ENCODE data around the gene MAP6.

MAP6 gene

DNA sequence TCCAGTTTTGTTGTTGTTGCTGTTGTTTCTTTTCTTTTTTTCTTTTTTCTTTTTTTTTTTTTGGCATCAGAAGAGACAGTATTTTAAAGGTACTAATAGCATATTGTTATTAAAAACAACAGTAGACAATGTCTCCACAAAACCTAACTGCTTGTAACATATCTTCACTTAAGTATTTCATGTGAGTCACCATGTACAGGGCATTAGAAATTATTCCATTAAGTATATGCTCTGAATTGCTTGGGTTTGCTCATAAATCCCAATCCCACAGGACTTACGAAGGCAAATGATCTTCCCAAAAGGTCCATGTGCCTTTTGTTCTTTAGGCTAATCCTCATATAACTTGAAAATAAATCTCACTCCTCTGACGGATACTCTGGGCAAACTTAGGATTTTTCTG is 35.9 kb downstream of the MAP6 start:
- TF ChIP-seq CSDC2 (CRISPR knock-in tag; IDR thresholded peaks at IDR 0.05), result no peak
- TF ChIP-seq ISL1 (CRISPR knock-in tag; IDR thresholded peaks at IDR 0.05), result 0 out of 2 replicates have a peak, but pooled peaks have one; percentile 14
- peak; percentile 51 for ATAC-seq

DNA sequence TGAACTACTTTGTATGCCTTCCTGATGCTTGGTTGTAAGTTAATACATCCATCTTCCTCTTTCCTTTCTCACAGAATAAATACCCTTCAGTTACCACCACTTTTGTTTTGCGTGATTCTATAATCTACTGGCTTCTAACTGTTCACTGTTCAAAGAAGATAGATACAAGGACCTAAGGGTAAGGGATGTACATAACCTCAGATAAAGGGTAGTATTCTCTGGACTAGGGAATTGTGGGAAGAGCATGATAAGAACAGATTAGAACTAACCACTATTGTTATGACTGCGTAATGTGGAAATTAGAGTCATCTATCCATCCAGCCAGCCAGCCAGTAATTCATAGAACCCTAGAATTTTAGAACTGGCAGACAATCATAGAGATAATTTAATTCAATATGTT is 36.4 kb downstream of the MAP6 start:
- no peak for TF ChIP-seq ZNF8 (CRISPR knock-in tag; IDR thresholded peaks at IDR 0.05)
- TF ChIP-seq ARNTL (CRISPR knock-in tag; IDR thresholded peaks at IDR 0.05; ENCODE audit: borderline replicate concordance, low read depth), result no peak
- no peak for TF ChIP-seq ZNF70 (CRISPR knock-in tag; IDR thresholded peaks at IDR 0.05)
- TF ChIP-seq, protein P1, sequence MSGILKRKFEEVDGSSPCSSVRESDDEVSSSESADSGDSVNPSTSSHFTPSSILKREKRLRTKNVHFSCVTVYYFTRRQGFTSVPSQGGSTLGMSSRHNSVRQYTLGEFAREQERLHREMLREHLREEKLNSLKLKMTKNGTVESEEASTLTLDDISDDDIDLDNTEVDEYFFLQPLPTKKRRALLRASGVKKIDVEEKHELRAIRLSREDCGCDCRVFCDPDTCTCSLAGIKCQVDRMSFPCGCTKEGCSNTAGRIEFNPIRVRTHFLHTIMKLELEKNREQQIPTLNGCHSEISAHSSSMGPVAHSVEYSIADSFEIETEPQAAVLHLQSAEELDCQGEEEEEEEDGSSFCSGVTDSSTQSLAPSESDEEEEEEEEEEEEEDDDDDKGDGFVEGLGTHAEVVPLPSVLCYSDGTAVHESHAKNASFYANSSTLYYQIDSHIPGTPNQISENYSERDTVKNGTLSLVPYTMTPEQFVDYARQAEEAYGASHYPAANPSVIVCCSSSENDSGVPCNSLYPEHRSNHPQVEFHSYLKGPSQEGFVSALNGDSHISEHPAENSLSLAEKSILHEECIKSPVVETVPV (CRISPR knock-in tag; IDR thresholded peaks at IDR 0.05), result no peak
- no peak for TF ChIP-seq ZFP3 (CRISPR knock-in tag; IDR thresholded peaks at IDR 0.05)
- no peak for TF ChIP-seq RARB (CRISPR knock-in tag; IDR thresholded peaks at IDR 0.05)
- TF ChIP-seq, protein P2, sequence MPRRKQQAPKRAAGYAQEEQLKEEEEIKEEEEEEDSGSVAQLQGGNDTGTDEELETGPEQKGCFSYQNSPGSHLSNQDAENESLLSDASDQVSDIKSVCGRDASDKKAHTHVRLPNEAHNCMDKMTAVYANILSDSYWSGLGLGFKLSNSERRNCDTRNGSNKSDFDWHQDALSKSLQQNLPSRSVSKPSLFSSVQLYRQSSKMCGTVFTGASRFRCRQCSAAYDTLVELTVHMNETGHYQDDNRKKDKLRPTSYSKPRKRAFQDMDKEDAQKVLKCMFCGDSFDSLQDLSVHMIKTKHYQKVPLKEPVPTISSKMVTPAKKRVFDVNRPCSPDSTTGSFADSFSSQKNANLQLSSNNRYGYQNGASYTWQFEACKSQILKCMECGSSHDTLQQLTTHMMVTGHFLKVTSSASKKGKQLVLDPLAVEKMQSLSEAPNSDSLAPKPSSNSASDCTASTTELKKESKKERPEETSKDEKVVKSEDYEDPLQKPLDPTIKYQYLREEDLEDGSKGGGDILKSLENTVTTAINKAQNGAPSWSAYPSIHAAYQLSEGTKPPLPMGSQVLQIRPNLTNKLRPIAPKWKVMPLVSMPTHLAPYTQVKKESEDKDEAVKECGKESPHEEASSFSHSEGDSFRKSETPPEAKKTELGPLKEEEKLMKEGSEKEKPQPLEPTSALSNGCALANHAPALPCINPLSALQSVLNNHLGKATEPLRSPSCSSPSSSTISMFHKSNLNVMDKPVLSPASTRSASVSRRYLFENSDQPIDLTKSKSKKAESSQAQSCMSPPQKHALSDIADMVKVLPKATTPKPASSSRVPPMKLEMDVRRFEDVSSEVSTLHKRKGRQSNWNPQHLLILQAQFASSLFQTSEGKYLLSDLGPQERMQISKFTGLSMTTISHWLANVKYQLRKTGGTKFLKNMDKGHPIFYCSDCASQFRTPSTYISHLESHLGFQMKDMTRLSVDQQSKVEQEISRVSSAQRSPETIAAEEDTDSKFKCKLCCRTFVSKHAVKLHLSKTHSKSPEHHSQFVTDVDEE (CRISPR knock-in tag; IDR thresholded peaks at IDR 0.05), result no peak
- no peak for TF ChIP-seq ZC3H10 (CRISPR knock-in tag; IDR thresholded peaks at IDR 0.05)
- no peak for TF ChIP-seq GLIS3 (CRISPR knock-in tag; IDR thresholded peaks at IDR 0.05)
- no peak for ATAC-seq

DNA sequence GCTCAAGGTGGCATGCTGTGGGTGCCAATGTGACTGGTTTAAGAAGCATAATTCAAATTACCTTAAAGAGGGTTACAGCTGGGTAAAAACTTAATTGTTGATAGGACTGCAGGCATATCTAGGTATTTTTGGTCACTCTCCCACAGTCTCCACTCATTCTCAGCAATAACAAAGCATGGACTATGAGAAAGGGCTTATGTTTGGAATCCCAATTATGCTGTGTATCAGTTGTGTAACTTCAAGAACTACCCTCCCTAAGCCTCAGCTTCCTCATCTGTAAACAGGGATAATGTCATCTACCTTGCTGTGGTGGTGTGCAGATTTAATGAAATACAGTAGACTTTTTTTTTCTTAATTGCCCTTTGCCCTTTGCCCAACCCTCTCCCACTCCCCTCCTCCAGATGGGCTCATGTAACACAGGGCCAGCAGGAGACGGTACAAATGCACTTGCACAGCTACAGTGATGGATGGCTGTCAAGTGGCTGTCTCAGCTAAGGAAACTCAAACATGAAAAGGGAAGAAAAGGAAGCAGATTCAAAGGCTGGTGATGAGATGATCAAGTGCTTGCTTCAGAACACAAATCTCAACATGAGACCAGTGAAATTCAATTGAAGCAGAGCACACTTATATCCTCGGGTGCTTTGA is 37.6 kb downstream of the MAP6 start:
- ATAC-seq, result no peak
- TF ChIP-seq, protein P2 (CRISPR knock-in tag; IDR thresholded peaks at IDR 0.05), result no peak
- no peak for TF ChIP-seq ZFP30 (CRISPR knock-in tag; IDR thresholded peaks at IDR 0.05)

DNA sequence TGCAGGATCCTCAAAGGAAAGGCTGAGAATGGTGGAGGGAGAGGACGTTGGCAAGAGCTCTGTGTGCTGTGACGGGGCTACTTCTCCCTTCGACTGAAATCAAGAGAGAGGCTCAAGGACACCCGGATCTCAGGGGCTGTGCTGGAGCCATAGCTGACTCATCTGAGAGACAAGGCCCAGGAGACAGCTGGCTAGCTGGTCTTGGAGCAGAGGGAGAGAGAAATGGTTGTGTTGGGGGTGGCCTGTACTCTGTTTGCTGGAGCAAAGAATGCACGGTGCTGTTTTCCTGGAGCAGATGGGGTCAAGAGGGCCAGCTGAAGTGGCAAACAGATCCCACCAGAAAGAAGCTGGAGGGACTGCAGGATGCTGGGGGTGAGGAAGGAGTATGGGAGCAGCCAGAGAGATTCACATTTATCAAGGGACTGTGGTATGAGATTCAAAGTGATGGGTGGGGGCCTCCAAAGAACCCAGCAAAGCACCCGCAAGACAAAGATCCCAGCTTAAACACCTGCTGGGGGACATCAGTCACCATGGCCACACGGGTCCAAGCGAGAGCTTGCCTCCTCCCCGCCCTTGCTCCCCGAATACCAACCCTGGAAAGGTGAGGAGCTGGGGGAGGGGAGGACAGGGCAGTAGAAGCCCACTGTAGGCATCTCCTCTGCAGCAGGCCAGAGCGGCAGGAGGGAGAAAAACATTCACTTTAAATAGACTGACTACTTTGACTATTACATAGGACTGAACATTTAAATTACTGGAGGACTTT is 40.8 kb downstream of the MAP6 start:
- peak; percentile 68 for ATAC-seq
- TF ChIP-seq ZC3H10 (CRISPR knock-in tag; IDR thresholded peaks at IDR 0.05) (no peak), ZFP30 (CRISPR knock-in tag; IDR thresholded peaks at IDR 0.05) (no peak), CSDC2 (CRISPR knock-in tag; IDR thresholded peaks at IDR 0.05) (no peak), ARNTL (CRISPR knock-in tag; IDR thresholded peaks at IDR 0.05; ENCODE audit: borderline replicate concordance, low read depth) (no peak), BACH2 (CRISPR knock-in tag; IDR thresholded peaks at IDR 0.05; ENCODE audit: borderline replicate concordance) (no peak), TOX (CRISPR knock-in tag; IDR thresholded peaks at IDR 0.05; ENCODE audit: borderline replicate concordance) (no peak), ZNF565 (CRISPR knock-in tag; conservative IDR thresholded peaks at IDR 0.05; ENCODE audit: low read depth) (no peak), ESRRG (CRISPR knock-in tag; IDR thresholded peaks at IDR 0.05) (no peak), ZNF70 (CRISPR knock-in tag; IDR thresholded peaks at IDR 0.05) (no peak), ISL1 (CRISPR knock-in tag; IDR thresholded peaks at IDR 0.05) (no peak), ZNF8 (CRISPR knock-in tag; IDR thresholded peaks at IDR 0.05) (no peak), PPARA (CRISPR knock-in tag; IDR thresholded peaks at IDR 0.05; ENCODE audit: borderline replicate concordance) (no peak), SNAI2 (CRISPR knock-in tag; IDR thresholded peaks at IDR 0.05) (no peak)
- TF ChIP-seq, protein P2 (CRISPR knock-in tag; IDR thresholded peaks at IDR 0.05), result no peak
- TF ChIP-seq, protein P3, sequence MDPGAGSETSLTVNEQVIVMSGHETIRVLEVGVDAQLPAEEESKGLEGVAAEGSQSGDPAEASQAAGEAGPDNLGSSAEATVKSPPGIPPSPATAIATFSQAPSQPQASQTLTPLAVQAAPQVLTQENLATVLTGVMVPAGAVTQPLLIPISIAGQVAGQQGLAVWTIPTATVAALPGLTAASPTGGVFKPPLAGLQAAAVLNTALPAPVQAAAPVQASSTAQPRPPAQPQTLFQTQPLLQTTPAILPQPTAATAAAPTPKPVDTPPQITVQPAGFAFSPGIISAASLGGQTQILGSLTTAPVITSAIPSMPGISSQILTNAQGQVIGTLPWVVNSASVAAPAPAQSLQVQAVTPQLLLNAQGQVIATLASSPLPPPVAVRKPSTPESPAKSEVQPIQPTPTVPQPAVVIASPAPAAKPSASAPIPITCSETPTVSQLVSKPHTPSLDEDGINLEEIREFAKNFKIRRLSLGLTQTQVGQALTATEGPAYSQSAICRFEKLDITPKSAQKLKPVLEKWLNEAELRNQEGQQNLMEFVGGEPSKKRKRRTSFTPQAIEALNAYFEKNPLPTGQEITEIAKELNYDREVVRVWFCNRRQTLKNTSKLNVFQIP (CRISPR knock-in tag; IDR thresholded peaks at IDR 0.05; ENCODE audit: borderline replicate concordance, low read depth), result no peak
- TF ChIP-seq, protein P4, sequence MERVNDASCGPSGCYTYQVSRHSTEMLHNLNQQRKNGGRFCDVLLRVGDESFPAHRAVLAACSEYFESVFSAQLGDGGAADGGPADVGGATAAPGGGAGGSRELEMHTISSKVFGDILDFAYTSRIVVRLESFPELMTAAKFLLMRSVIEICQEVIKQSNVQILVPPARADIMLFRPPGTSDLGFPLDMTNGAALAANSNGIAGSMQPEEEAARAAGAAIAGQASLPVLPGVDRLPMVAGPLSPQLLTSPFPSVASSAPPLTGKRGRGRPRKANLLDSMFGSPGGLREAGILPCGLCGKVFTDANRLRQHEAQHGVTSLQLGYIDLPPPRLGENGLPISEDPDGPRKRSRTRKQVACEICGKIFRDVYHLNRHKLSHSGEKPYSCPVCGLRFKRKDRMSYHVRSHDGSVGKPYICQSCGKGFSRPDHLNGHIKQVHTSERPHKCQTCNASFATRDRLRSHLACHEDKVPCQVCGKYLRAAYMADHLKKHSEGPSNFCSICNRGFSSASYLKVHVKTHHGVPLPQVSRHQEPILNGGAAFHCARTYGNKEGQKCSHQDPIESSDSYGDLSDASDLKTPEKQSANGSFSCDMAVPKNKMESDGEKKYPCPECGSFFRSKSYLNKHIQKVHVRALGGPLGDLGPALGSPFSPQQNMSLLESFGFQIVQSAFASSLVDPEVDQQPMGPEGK (CRISPR knock-in tag; IDR thresholded peaks at IDR 0.05; ENCODE audit: borderline replicate concordance), result no peak

All from SK-N-SH treated with all-trans-retinoic acid at 6 μM for 48 hours (cell line).